Nephron (organoid): ENCODE measurements around the gene HAUS7.

Experiments used
- H3K27ac Mint-ChIP-seq, 3 experiments: 2 replicates each; pipeline ENCODE4 v1.8.0; 2020; ENCODE audit warnings: mixed read lengths in 3 of 3, mild to moderate bottlenecking in 2 of 3, moderate library complexity in 1 of 3
- H3K27me3 Mint-ChIP-seq: 2 replicates; pipeline ENCODE4 v1.8.0; 2021; ENCODE audit warnings: low read depth, mild to moderate bottlenecking, moderate library complexity, mixed read lengths
- H3K36me3 Mint-ChIP-seq: 2 replicates; pipeline ENCODE4 v1.8.0; 2020; ENCODE audit warnings: low read depth, mixed read lengths
- H3K4me1 Mint-ChIP-seq: 2 replicates; pipeline ENCODE4 v1.8.0; 2020; ENCODE audit warnings: mixed read lengths
- H3K4me3 Mint-ChIP-seq, 3 experiments: 2 replicates each; pipeline ENCODE4 v1.8.0; 2020; ENCODE audit warnings: mild to moderate bottlenecking in 3 of 3, mixed read lengths in 3 of 3, moderate library complexity in 2 of 3
- H3K9me3 Mint-ChIP-seq: 2 replicates; pipeline ENCODE4 v1.8.0; 2020; ENCODE audit warnings: mixed read lengths
- CTCF ChIP-seq, 3 experiments: fragments of 200-600 bp; sonication (generic); IDR thresholded peaks; one replicate each; pipeline ENCODE4 v1.5.0; 2021; ENCODE audit warnings: antibody characterized with exemption in 3 of 3; ENCODE audit not compliant: unreplicated experiment in 3 of 3

HAUS7 gene

GRCh38 chrX:153492543-153492942 lies 22.2 kb upstream of the HAUS7 start:
- peaks cover 6% of the 10 kb centered on the region for H3K9me3 Mint-ChIP-seq
- no peaks in the 10 kb centered on the region for H3K27me3 Mint-ChIP-seq
- peaks cover 10% of the 10 kb centered on the region for H3K4me1 Mint-ChIP-seq
- TF ChIP-seq CTCF (IDR thresholded peaks at IDR 0.05; ENCODE audit: unreplicated experiment in 3 of 3): no peak
- H3K4me3 Mint-ChIP-seq: peak overlapping the region in 1 of 3 experiments; percentile 30
- H3K36me3 Mint-ChIP-seq: no peaks in the 10 kb centered on the region
- H3K27ac Mint-ChIP-seq: peak overlapping the region; percentile 82 to 93 (median 86)

GRCh38 chrX:153491918-153492317 lies 21.5 kb upstream of the HAUS7 start:
- Mint-ChIP-seq H3K36me3 (no peaks in the 10 kb centered on the region), H3K27me3 (no peaks in the 10 kb centered on the region), H3K4me3 (no peak overlapping the region), H3K27ac (peak overlapping the region; percentile 73 to 86 (median 82)), H3K4me1 (peaks cover 10% of the 10 kb centered on the region), H3K9me3 (peaks cover 6% of the 10 kb centered on the region)
- no peak for TF ChIP-seq CTCF (IDR thresholded peaks at IDR 0.05; ENCODE audit: unreplicated experiment in 3 of 3)

GRCh38 chrX:153491351-153491914 lies 21.1 kb upstream of the HAUS7 start:
- H3K4me1 Mint-ChIP-seq: peaks cover 10% of the 10 kb centered on the region
- no peak for TF ChIP-seq CTCF (IDR thresholded peaks at IDR 0.05; ENCODE audit: unreplicated experiment in 3 of 3)
- H3K27me3 Mint-ChIP-seq: no peaks in the 10 kb centered on the region
- H3K27ac Mint-ChIP-seq: peak overlapping the region; percentile 82 to 90 (median 86)
- peak overlapping the region in 1 of 3 experiments; percentile 23 for H3K4me3 Mint-ChIP-seq
- peaks cover 6% of the 10 kb centered on the region for H3K9me3 Mint-ChIP-seq
- no peaks in the 10 kb centered on the region for H3K36me3 Mint-ChIP-seq

GRCh38 chrX:153490217-153490930 lies 20.0 kb upstream of the HAUS7 start:
- no peaks in the 10 kb centered on the region for H3K27me3 Mint-ChIP-seq
- no peak for TF ChIP-seq CTCF (IDR thresholded peaks at IDR 0.05; ENCODE audit: unreplicated experiment in 3 of 3)
- H3K36me3 Mint-ChIP-seq: no peaks in the 10 kb centered on the region
- H3K4me3 Mint-ChIP-seq: no peak overlapping the region
- H3K9me3 Mint-ChIP-seq: peaks cover 6% of the 10 kb centered on the region
- H3K27ac Mint-ChIP-seq: peak overlapping the region; percentile 85 to 90 (median 86)
- H3K4me1 Mint-ChIP-seq: peaks cover 10% of the 10 kb centered on the region

GRCh38 chrX:153488231-153488914 lies 18.0 kb upstream of the HAUS7 start:
- Mint-ChIP-seq H3K9me3 (no peaks in the 10 kb centered on the region), H3K27me3 (no peaks in the 10 kb centered on the region), H3K4me1 (peaks cover 5% of the 10 kb centered on the region), H3K27ac (peak overlapping the region; percentile 75 to 82 (median 78)), H3K36me3 (no peaks in the 10 kb centered on the region), H3K4me3 (no peak overlapping the region)
- no peak for TF ChIP-seq CTCF (IDR thresholded peaks at IDR 0.05; ENCODE audit: unreplicated experiment in 3 of 3)
